Measurements from ENCODE around the gene DUOXA2.

DNA sequence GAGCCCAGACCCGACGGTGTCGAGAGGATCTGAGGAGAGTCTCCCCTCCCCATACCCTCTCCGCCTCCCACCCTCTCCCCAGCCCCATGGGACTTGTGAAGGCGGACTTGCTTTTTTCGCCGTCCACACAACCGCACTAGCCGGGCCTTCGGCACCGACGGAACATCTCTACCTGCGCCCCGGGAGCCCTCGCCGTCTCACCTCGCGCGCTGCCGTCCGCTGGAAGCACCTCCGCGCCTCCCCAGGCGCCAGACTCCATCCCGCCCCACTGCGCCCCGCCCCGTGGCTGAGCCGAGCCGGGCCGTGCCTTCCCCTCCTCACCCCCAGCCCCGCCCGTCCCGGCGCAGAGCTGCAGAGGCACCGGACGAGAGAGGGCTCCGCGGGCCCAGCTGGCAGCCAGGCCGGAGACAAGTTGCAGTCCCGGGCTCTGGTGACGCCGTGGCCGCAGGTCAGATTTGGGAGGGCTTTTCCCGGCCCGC is 15.6 kb downstream of the DUOXA2 start, which contains the start of the genes DUOX1 and DUOXA1:
- TF ChIP-seq, protein P1, sequence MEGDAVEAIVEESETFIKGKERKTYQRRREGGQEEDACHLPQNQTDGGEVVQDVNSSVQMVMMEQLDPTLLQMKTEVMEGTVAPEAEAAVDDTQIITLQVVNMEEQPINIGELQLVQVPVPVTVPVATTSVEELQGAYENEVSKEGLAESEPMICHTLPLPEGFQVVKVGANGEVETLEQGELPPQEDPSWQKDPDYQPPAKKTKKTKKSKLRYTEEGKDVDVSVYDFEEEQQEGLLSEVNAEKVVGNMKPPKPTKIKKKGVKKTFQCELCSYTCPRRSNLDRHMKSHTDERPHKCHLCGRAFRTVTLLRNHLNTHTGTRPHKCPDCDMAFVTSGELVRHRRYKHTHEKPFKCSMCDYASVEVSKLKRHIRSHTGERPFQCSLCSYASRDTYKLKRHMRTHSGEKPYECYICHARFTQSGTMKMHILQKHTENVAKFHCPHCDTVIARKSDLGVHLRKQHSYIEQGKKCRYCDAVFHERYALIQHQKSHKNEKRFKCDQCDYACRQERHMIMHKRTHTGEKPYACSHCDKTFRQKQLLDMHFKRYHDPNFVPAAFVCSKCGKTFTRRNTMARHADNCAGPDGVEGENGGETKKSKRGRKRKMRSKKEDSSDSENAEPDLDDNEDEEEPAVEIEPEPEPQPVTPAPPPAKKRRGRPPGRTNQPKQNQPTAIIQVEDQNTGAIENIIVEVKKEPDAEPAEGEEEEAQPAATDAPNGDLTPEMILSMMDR (IDR thresholded peaks at IDR 0.05), result no peak
- peak in 1 of 2 donors; percentile 82 for TF ChIP-seq POLR2A (IDR thresholded peaks at IDR 0.05)

Data from thyroid gland (tissue), 4 donors.